ENCODE measurements around the gene RNF180. TPM values are rescaled to one million over a fixed set of nuclear protein-coding genes. Genes with fewer than 3 reads are reported as not detected.

RNF180 gene
- total RNA-seq, 1 donor from 2014 or later = 7.8 TPM

- H3K4me1 Mint-ChIP-seq (ENCODE audit: unreplicated experiment) = peaks cover 9% of the 10 kb centered on the region
- peak overlapping the region; percentile 11 for H3K27ac Mint-ChIP-seq (ENCODE audit: unreplicated experiment)
- no peaks in the 10 kb centered on the region for H3K36me3 Mint-ChIP-seq (ENCODE audit: low read depth, unreplicated experiment)
- peak overlapping the region; percentile 93 for H3K4me3 Mint-ChIP-seq (ENCODE audit: unreplicated experiment)
- H3K27me3 Mint-ChIP-seq (ENCODE audit: unreplicated experiment) = peaks cover 6% of the 10 kb centered on the region
- H3K9me3 Mint-ChIP-seq (ENCODE audit: unreplicated experiment) = no peaks in the 10 kb centered on the region
- DNase-seq (ENCODE audit: low spot score) = peak; percentile 21
- TF ChIP-seq, protein P1, sequence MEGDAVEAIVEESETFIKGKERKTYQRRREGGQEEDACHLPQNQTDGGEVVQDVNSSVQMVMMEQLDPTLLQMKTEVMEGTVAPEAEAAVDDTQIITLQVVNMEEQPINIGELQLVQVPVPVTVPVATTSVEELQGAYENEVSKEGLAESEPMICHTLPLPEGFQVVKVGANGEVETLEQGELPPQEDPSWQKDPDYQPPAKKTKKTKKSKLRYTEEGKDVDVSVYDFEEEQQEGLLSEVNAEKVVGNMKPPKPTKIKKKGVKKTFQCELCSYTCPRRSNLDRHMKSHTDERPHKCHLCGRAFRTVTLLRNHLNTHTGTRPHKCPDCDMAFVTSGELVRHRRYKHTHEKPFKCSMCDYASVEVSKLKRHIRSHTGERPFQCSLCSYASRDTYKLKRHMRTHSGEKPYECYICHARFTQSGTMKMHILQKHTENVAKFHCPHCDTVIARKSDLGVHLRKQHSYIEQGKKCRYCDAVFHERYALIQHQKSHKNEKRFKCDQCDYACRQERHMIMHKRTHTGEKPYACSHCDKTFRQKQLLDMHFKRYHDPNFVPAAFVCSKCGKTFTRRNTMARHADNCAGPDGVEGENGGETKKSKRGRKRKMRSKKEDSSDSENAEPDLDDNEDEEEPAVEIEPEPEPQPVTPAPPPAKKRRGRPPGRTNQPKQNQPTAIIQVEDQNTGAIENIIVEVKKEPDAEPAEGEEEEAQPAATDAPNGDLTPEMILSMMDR (IDR thresholded peaks at IDR 0.05; ENCODE audit: unreplicated experiment) = no peak
Measured at GRCh38 chr5:64166201-64166959, 737 bp downstream of the RNF180 start.

- Mint-ChIP-seq H3K36me3 (ENCODE audit: low read depth, unreplicated experiment) (no peaks in the 10 kb centered on the region), H3K9me3 (ENCODE audit: unreplicated experiment) (no peaks in the 10 kb centered on the region), H3K27me3 (ENCODE audit: unreplicated experiment) (no peaks in the 10 kb centered on the region), H3K4me1 (ENCODE audit: unreplicated experiment) (peaks cover 7% of the 10 kb centered on the region), H3K27ac (ENCODE audit: unreplicated experiment) (no peak overlapping the region), H3K4me3 (ENCODE audit: unreplicated experiment) (no peak overlapping the region)
- no peak for DNase-seq (ENCODE audit: low spot score)
- TF ChIP-seq, protein P1 (IDR thresholded peaks at IDR 0.05; ENCODE audit: unreplicated experiment) = no peak
Measured at GRCh38 chr5:64176301-64176700, 10.7 kb downstream of the RNF180 start.

- Mint-ChIP-seq H3K36me3 (ENCODE audit: low read depth, unreplicated experiment) (no peaks in the 10 kb centered on the region), H3K4me3 (ENCODE audit: unreplicated experiment) (no peak overlapping the region), H3K27ac (ENCODE audit: unreplicated experiment) (no peak overlapping the region), H3K9me3 (ENCODE audit: unreplicated experiment) (no peaks in the 10 kb centered on the region), H3K27me3 (ENCODE audit: unreplicated experiment) (no peaks in the 10 kb centered on the region), H3K4me1 (ENCODE audit: unreplicated experiment) (peaks cover 7% of the 10 kb centered on the region)
- DNase-seq (ENCODE audit: low spot score) = no peak
- TF ChIP-seq, protein P1 (IDR thresholded peaks at IDR 0.05; ENCODE audit: unreplicated experiment) = no peak
Measured at GRCh38 chr5:64180661-64181343, 15.2 kb downstream of the RNF180 start.

- DNase-seq (ENCODE audit: low spot score) = no peak
- no peak overlapping the region for H3K4me3 Mint-ChIP-seq (ENCODE audit: unreplicated experiment)
- no peaks in the 10 kb centered on the region for H3K9me3 Mint-ChIP-seq (ENCODE audit: unreplicated experiment)
- H3K36me3 Mint-ChIP-seq (ENCODE audit: low read depth, unreplicated experiment) = no peaks in the 10 kb centered on the region
- no peak overlapping the region for H3K27ac Mint-ChIP-seq (ENCODE audit: unreplicated experiment)
- no peaks in the 10 kb centered on the region for H3K27me3 Mint-ChIP-seq (ENCODE audit: unreplicated experiment)
- TF ChIP-seq, protein P1 (IDR thresholded peaks at IDR 0.05; ENCODE audit: unreplicated experiment) = no peak
- peaks cover 7% of the 10 kb centered on the region for H3K4me1 Mint-ChIP-seq (ENCODE audit: unreplicated experiment)
Measured at GRCh38 chr5:64181440-64181839, 15.8 kb downstream of the RNF180 start.

DNA sequence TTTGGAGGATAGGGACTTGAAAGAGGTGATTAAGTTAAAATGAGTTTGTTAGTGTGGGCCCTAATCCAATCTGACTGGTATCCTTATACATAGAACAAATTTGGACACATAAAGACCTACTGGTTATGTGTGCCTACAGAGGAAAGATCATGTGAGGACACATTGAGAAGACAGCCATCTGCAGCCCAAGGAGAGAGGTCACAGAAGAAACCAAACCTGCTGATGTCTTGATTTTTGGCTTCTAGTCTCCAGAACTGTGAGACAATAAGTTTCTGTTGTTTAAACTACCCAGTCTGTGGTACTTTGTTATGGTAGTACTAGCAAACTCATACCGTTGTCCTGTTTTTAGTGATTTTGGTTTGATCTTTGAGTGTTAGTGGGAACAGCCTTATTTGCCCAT is 18.3 kb downstream of the RNF180 start:
- H3K4me3 Mint-ChIP-seq (ENCODE audit: unreplicated experiment) = no peak overlapping the region
- no peaks in the 10 kb centered on the region for H3K27me3 Mint-ChIP-seq (ENCODE audit: unreplicated experiment)
- DNase-seq (ENCODE audit: low spot score) = no peak
- TF ChIP-seq, protein P1 (IDR thresholded peaks at IDR 0.05; ENCODE audit: unreplicated experiment) = no peak
- peaks cover 10% of the 10 kb centered on the region for H3K4me1 Mint-ChIP-seq (ENCODE audit: unreplicated experiment)
- H3K9me3 Mint-ChIP-seq (ENCODE audit: unreplicated experiment) = no peaks in the 10 kb centered on the region
- H3K36me3 Mint-ChIP-seq (ENCODE audit: low read depth, unreplicated experiment) = no peaks in the 10 kb centered on the region
- H3K27ac Mint-ChIP-seq (ENCODE audit: unreplicated experiment) = no peak overlapping the region

Measured in endothelial cell (in vitro differentiated cells).